ENCODE measurements around the gene ZNF747. TPM values are rescaled to one million over a fixed set of nuclear protein-coding genes. Genes with fewer than 3 reads are reported as not detected.

The ZNF747 gene
- 4.2 and 6.3 TPM in 2 replicates for total RNA-seq

GRCh38 chr16:30534368-30535105 lies at the start of gene ZNF747:
ZNF747 (minus strand) TSS chr16:30534858; CDS start chr16:30534679, 179 bp downstream.

DNA sequence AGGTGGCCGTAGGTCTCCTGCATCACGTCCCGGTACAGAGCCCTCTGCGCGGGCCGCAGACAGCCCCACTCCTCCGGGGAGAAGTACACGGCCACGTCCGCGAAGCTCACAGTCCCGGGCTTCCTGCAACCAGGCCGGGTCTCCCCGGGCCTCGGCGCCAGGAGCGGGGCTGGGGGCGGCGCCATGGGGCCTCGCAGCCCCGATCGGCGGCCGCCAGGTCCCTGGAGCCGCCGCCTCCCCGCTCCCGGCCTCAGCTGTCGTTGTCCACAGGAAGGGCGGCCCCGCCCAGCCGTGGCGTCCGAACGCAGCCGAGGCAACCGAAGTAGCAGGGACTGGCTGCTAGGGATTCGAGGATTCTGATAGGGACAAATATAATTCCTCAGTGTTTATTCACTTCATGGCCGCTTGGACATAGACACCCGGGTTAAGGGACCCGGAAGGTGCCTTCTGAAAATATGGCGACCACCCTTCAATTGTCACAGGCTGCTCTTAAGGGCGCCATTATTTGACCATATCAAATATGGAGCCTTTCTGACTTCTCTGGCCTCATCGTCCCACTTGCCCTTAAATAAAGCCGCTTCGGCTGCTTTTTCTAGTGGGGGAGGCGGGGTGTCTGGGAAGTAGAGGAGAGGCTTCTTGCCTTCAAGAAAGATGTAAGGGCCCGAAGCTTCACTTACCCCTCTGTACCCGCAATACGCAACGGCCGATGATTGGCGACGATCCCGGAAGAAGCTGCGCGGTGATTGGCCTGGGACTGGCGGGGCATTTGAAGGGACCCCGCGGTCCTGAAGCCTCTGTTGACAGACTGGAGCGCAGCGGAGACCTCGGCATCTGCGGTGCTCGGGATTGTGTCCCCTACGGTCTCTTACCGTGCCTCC lies 37.0 kb upstream of the ZNF747 start, which contains the start of gene ZNF688:
TSS of gene ZNF688 (minus strand) at position 270 of the 878 bp plus-strand sequence. CDS start at position 185, 85 bp downstream.

DNA sequence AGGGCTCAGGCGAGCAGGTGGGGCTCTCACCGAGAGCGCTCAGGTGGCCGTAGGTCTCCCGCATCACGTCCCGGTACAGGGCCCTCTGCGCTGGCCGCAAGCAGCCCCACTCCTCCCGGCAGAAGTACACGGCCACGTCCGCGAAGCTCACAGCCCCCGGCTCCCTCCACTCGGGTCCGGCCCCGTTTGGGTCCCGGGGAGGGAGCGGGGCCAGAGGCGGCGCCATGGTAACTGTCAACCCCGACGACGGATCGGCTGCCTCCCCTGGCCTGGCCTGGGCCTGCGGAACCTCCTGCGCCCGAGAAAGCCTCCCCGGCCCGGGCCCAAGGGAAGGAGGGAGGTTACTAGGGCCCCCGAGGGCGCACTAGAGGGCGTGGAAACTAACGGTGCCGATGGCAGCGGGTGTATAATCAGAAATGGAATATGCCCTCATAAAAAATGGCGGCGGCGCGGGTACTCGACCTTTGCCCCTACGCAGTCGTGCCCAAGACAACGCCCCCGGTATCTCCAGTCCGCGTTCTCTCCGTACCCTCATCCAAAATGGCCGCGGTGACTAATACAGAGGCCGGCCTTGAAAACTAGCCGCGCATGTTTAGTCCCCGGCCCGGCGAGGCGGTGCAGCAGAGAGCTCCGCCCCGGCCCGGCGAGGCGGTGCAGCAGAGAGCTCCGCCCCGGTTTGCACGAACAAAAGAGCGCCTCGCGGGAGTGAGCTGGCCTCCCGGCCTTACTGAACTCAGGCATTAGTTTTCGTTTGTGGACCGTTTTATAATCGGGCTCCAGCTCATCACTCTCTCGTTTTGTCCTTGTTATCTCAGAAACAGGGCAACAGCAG lies 23.5 kb upstream of the ZNF747 start, which contains the start of gene ZNF764:
TSS of gene ZNF764 (minus strand) at position 418 of the 832 bp plus-strand sequence. CDS start at position 226, 192 bp downstream.

GRCh38 chr16:30526137-30526822 lies 8.4 kb downstream of the ZNF747 start, which contains the start of gene ZNF768:
ZNF768 (minus strand) TSS chr16:30526566; CDS start chr16:30526413, 153 bp downstream.

Other genes with a start within 250 kb of the ZNF747 start
- 31.2 and 40.7 TPM in 2 replicates for gene CD2BP2, start 179.6 kb downstream of the ZNF747 start, total RNA-seq
- 21.3 and 25.2 TPM in 2 replicates for gene TBC1D10B, start 164.4 kb downstream of the ZNF747 start, total RNA-seq
- gene MYL11, start 160.1 kb downstream of the ZNF747 start, total RNA-seq, result 0.95 TPM in 1 of 2 replicates, not detected in the other
- gene SEPTIN1, start 152.3 kb downstream of the ZNF747 start, total RNA-seq, result under 0.01 and 0.26 TPM in 2 replicates
- gene ZNF48, start 139.4 kb downstream of the ZNF747 start, total RNA-seq, result 3.1 and 4.4 TPM in 2 replicates
- 9.6 and 13.6 TPM in 2 replicates for gene ZNF771, start 127.3 kb downstream of the ZNF747 start, total RNA-seq
- gene DCTPP1, start 104.8 kb downstream of the ZNF747 start, total RNA-seq, result 6.0 and 12.0 TPM in 2 replicates
- 11.8 and 14.5 TPM in 2 replicates for gene SEPHS2, start 89.0 kb downstream of the ZNF747 start, total RNA-seq
- not detected in 2 replicates for gene ITGAL, start 62.1 kb downstream of the ZNF747 start, total RNA-seq
- gene ZNF768, start 8.3 kb downstream of the ZNF747 start, total RNA-seq, result 12.3 and 15.3 TPM in 2 replicates
- 2.0 and 2.3 TPM in 2 replicates for gene ZNF764, start 23.5 kb upstream of the ZNF747 start, total RNA-seq
- 5.8 and 13.6 TPM in 2 replicates for gene ZNF688, start 36.9 kb upstream of the ZNF747 start, total RNA-seq
- 6.8 and 7.1 TPM in 2 replicates for gene ZNF785, start 50.8 kb upstream of the ZNF747 start, total RNA-seq
- gene ZNF689, start 75.5 kb upstream of the ZNF747 start, total RNA-seq, result 2.5 and 2.7 TPM in 2 replicates
- 3.3 and 3.8 TPM in 2 replicates for gene PRR14, start 116.1 kb upstream of the ZNF747 start, total RNA-seq
- gene FBRS, start 123.6 kb upstream of the ZNF747 start, total RNA-seq, result 10.2 and 12.5 TPM in 2 replicates
- gene SRCAP, start 164.3 kb upstream of the ZNF747 start, total RNA-seq, result 13.7 and 16.5 TPM in 2 replicates
- 12.7 and 14.3 TPM in 2 replicates for gene PHKG2, start 213.6 kb upstream of the ZNF747 start, total RNA-seq
- 0.69 and 1.6 TPM in 2 replicates for gene CFAP119, start 227.2 kb upstream of the ZNF747 start, total RNA-seq
- 54.0 and 56.0 TPM in 2 replicates for gene RNF40, start 227.5 kb upstream of the ZNF747 start, total RNA-seq

All from bronchial smooth muscle cell (primary cell).